Measurements from ENCODE around the gene PHPT1. TPM values are rescaled to one million over a fixed set of nuclear protein-coding genes. Genes with fewer than 3 reads are reported as not detected.

The PHPT1 gene
- total and polyA plus RNA-seq, 2 of the 13 experiments (the other 11 are each of a cell fraction or from before 2014, with no cell fraction given), result 189 to 192 TPM

GRCh38 chr9:136857581-136858412 is 8.6 kb downstream of the PHPT1 start (continued):
- TF ChIP-seq ZBTB40 (IDR thresholded peaks at IDR 0.05) (no peak), ZBTB40 (CRISPR knock-in tag; IDR thresholded peaks at IDR 0.05) (no peak), AGO1 (IDR thresholded peaks at IDR 0.05; ENCODE audit: low read depth, low read length, poor library complexity, severe bottlenecking) (no peak), KMT2B (CRISPR knock-in tag; IDR thresholded peaks at IDR 0.05) (no peak), REPIN1 (CRISPR knock-in tag; IDR thresholded peaks at IDR 0.05; ENCODE audit: borderline replicate concordance, low read depth) (no peak), HMGA1 (CRISPR knock-in tag; conservative IDR thresholded peaks at IDR 0.05) (no peak), SP1 (IDR thresholded peaks at IDR 0.05) (no peak), SP1 (CRISPR knock-in tag; IDR thresholded peaks at IDR 0.05) (no peak), ZNF335 (CRISPR knock-in tag; IDR thresholded peaks at IDR 0.05) (no peak), ZNF326 (CRISPR knock-in tag; IDR thresholded peaks at IDR 0.05; ENCODE audit: borderline replicate concordance) (no peak; the same call in 1 of the 2 replicates), KDM6A (CRISPR knock-in tag; IDR thresholded peaks at IDR 0.05; ENCODE audit: low read depth) (no peak), HNRNPL (IDR thresholded peaks at IDR 0.05; ENCODE audit: low read depth, low read length) (0 out of 2 replicates have a peak, but pooled peaks have one; percentile 61), ZC3H13 (CRISPR knock-in tag; IDR thresholded peaks at IDR 0.05) (no peak), KAT8 (CRISPR knock-in tag; IDR thresholded peaks at IDR 0.05) (no peak), ZNF343 (CRISPR knock-in tag; IDR thresholded peaks at IDR 0.05) (no peak)

Data from HepG2 (cell line).